Measurements from ENCODE around the gene RASGRF2. TPM values are rescaled to one million over a fixed set of nuclear protein-coding genes. Genes with fewer than 3 reads are reported as not detected.
A peak's percentile ranks its signal among the peaks of the same experiment; 100 is the strongest.

RASGRF2 gene, protein sequence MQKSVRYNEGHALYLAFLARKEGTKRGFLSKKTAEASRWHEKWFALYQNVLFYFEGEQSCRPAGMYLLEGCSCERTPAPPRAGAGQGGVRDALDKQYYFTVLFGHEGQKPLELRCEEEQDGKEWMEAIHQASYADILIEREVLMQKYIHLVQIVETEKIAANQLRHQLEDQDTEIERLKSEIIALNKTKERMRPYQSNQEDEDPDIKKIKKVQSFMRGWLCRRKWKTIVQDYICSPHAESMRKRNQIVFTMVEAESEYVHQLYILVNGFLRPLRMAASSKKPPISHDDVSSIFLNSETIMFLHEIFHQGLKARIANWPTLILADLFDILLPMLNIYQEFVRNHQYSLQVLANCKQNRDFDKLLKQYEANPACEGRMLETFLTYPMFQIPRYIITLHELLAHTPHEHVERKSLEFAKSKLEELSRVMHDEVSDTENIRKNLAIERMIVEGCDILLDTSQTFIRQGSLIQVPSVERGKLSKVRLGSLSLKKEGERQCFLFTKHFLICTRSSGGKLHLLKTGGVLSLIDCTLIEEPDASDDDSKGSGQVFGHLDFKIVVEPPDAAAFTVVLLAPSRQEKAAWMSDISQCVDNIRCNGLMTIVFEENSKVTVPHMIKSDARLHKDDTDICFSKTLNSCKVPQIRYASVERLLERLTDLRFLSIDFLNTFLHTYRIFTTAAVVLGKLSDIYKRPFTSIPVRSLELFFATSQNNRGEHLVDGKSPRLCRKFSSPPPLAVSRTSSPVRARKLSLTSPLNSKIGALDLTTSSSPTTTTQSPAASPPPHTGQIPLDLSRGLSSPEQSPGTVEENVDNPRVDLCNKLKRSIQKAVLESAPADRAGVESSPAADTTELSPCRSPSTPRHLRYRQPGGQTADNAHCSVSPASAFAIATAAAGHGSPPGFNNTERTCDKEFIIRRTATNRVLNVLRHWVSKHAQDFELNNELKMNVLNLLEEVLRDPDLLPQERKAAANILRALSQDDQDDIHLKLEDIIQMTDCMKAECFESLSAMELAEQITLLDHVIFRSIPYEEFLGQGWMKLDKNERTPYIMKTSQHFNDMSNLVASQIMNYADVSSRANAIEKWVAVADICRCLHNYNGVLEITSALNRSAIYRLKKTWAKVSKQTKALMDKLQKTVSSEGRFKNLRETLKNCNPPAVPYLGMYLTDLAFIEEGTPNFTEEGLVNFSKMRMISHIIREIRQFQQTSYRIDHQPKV (N-terminal part only)
- 1 to 10 TPM; 3.5 to 9.0 (median 4.8) TPM for total RNA-seq
- polyA plus RNA-seq = 1 to 10 TPM in 2 of 3 donors, under 1 TPM in 1; 0.63 to 1.3 (median 1.1) TPM
- long read RNA-seq, donor 1 = 0 reads
- long read RNA-seq, donor 2 = 0 reads
- long read RNA-seq, donor 3 = 0 reads
- long read RNA-seq, donor 4 = 0 reads
- long read RNA-seq, donor 5 = 0 reads
- long read RNA-seq, donor 6 = 0 reads
- long read RNA-seq, donor 7 = 0 reads
- long read RNA-seq, donor 8 = 0 reads
- long read RNA-seq, donor 9 = 0 reads
- long read RNA-seq, donor 10 = 0 reads

DNA sequence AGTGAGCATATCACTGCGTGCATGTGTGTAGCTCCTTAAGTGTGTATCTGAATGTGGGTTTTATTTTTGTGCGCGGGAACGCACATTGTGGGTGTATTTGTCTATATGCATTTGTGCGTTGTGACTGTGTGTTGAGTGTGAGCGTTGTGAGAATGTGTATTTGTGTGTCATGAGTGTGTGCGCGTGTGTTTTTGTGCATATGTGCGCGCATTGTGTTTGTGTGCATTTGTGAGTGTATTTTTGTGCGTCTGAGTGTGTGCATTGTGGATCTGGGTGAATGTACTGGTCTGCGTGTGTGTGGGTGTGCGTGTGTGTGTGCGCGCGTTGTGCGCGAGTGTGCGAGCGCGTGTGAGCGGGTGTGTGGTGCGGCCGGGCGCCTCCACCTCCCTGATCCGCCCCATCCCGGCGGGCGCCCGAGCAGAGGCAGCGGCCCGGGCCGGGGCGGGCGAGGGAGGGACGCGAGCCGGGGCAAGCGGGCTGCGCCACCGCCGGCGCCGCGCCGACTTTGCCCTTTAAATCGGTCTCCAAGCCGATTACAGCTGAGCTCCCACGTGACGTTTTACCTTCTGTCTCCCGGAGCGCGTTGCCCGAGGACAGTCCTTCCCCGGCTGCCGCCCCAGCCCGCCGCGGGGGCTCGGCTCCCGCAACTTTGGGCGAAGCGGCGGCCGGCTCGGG lies at the start of gene RASGRF2:
RASGRF2 (plus strand) TSS at position 596 of the 675 bp plus-strand sequence. CDS start 376 bp downstream, outside the sequence.
- peak within 1 kb of the TSS; percentile 59 to 81 (median 65) for H3K27ac ChIP-seq
- H3K9me3 ChIP-seq = no peaks in the 10 kb centered on the region
- peaks cover 5 to 24% (median 13%) of the 10 kb centered on the region in 4 donors for H3K4me1 ChIP-seq
- H3K27me3 ChIP-seq = peaks cover 0 to 74% (median 20%) of the 10 kb centered on the region in 3 donors
- WGBS, 5 donors = 14 to 69% (median 17%) methylated on average over 16 to 66 of the region's 66 CpGs
- intact Hi-C loops (cut with DNase I; ENCODE audit: low total_unique reads) = no loop called here
- TF ChIP-seq CTCF (IDR thresholded peaks at IDR 0.05) (no peak), POLR2A (IDR thresholded peaks at IDR 0.05) (no peak)
- DNase-seq = peak; percentile 26 to 64
- H3K36me3 ChIP-seq = no peaks in the 10 kb centered on the region
- H3K4me3 ChIP-seq = peak within 1 kb of the TSS; percentile 51 to 62 (median 53)

- Histone ChIP-seq H3K27ac (no peak overlapping the region), H3K27me3 (no peaks in the 10 kb centered on the region), H3K4me3 (no peak overlapping the region), H3K9me3 (peaks cover 0 to 8% (median 0%) of the 10 kb centered on the region in 4 donors), H3K36me3 (peaks cover 0 to 6% (median 3%) of the 10 kb centered on the region in 4 donors), H3K4me1 (no peaks in the 10 kb centered on the region)
- WGBS, 5 donors = 81 to 86% (median 82%) methylated on average over 3 of the region's 3 CpGs
- DNase-seq = no peak
- no peak for TF ChIP-seq EP300 (IDR thresholded peaks at IDR 0.05)
- intact Hi-C loops (cut with DNase I; ENCODE audit: low total_unique reads) = no loop called here
Observed at GRCh38 chr5:80912479-80912878, 47.7 kb upstream of the RASGRF2 start.

GRCh38 chr5:80915716-80916115 lies 44.4 kb upstream of the RASGRF2 start:
- Histone ChIP-seq H3K4me1 (no peaks in the 10 kb centered on the region), H3K27ac (no peak overlapping the region), H3K27me3 (no peaks in the 10 kb centered on the region), H3K4me3 (no peak overlapping the region), H3K9me3 (peaks cover 0 to 8% (median 0%) of the 10 kb centered on the region in 4 donors), H3K36me3 (peaks cover 0 to 6% (median 3%) of the 10 kb centered on the region in 4 donors)
- WGBS, 5 donors = 74 to 93% (median 84%) methylated on average over 1 of the region's 1 CpG
- TF ChIP-seq CTCF (IDR thresholded peaks at IDR 0.05) (no peak), POLR2AphosphoS5 (IDR thresholded peaks at IDR 0.05) (no peak), POLR2A (IDR thresholded peaks at IDR 0.05) (no peak), EP300 (IDR thresholded peaks at IDR 0.05) (no peak)
- no peak for DNase-seq
- intact Hi-C loops (cut with DNase I; ENCODE audit: low total_unique reads) = no loop called here

GRCh38 chr5:80916676-80917075 lies 43.5 kb upstream of the RASGRF2 start:
- Histone ChIP-seq H3K27ac (no peak overlapping the region), H3K4me3 (no peak overlapping the region), H3K36me3 (peaks cover 0 to under 1% (median 0%) of the 10 kb centered on the region in 4 donors), H3K9me3 (peaks cover 0 to 2% (median 0%) of the 10 kb centered on the region in 4 donors), H3K27me3 (no peaks in the 10 kb centered on the region), H3K4me1 (no peaks in the 10 kb centered on the region)
- TF ChIP-seq POLR2A (IDR thresholded peaks at IDR 0.05) (no peak), CTCF (IDR thresholded peaks at IDR 0.05) (no peak), POLR2AphosphoS5 (IDR thresholded peaks at IDR 0.05) (no peak), EP300 (IDR thresholded peaks at IDR 0.05) (no peak)
- intact Hi-C loops (cut with DNase I; ENCODE audit: low total_unique reads) = no loop called here
- 92 to 97% (median 95%) methylated on average over 4 of the region's 4 CpGs for WGBS, 5 donors
- DNase-seq = no peak
